ENCODE results near the gene PDE2A. TPM values are rescaled to one million over a fixed set of nuclear protein-coding genes. Genes with fewer than 3 reads are reported as not detected.
A peak's percentile ranks its signal among the peaks of the same experiment; 100 is the strongest.

PDE2A gene
- total RNA-seq = 100 to 1,000 TPM in 1 of 4 donors, 10 to 100 TPM in 3; 54.0 to 339 (median 84.6) TPM

GRCh38 chr11:72673943-72674828 is at the start of gene PDE2A:
Gene PDE2A (minus strand): TSS chr11:72674422. CDS start chr11:72674207, 215 bp downstream.
- DNase-seq (ENCODE audit: low spot score) = no peak
- TF ChIP-seq CTCF (IDR thresholded peaks at IDR 0.05) = no peak
- no peak for ATAC-seq (ENCODE audit: low FRiP score)

GRCh38 chr11:72723508-72723907 is 49.3 kb upstream of the PDE2A start:
- DNase-seq (ENCODE audit: low spot score) (no peak), ATAC-seq (ENCODE audit: low FRiP score) (no peak)
- TF ChIP-seq CTCF (IDR thresholded peaks at IDR 0.05) = no peak

- DNase-seq (ENCODE audit: low spot score) = peak; percentile 76
- peak; percentile 88 for ATAC-seq (ENCODE audit: low FRiP score)
- TF ChIP-seq CTCF (IDR thresholded peaks at IDR 0.05) = no peak
These were observed 48.0 kb upstream of the PDE2A start for GRCh38 chr11:72722050-72722748.

GRCh38 chr11:72721689-72722049 is 47.4 kb upstream of the PDE2A start:
- ATAC-seq (ENCODE audit: low FRiP score) (peak; percentile 6), DNase-seq (ENCODE audit: low spot score) (no peak)
- TF ChIP-seq CTCF (IDR thresholded peaks at IDR 0.05) = no peak

GRCh38 chr11:72721276-72721675 is 47.1 kb upstream of the PDE2A start:
- no peak for DNase-seq (ENCODE audit: low spot score)
- TF ChIP-seq CTCF (IDR thresholded peaks at IDR 0.05) = no peak
- ATAC-seq (ENCODE audit: low FRiP score) = no peak

GRCh38 chr11:72720784-72721183 is 46.6 kb upstream of the PDE2A start:
- no peak for DNase-seq (ENCODE audit: low spot score)
- no peak for TF ChIP-seq CTCF (IDR thresholded peaks at IDR 0.05)
- no peak for ATAC-seq (ENCODE audit: low FRiP score)

All from omental fat pad (tissue), 4 donors.